NCI-H345 (cell line): ENCODE data around the gene MYDGF.
"Not testable (repeated sequence)": the region's sequence is repeated elsewhere in the genome, so short reads cannot be mapped to it uniquely, and the experiment has no call there.

Experiments used
- DNase-seq: peaks from one replicate; lab custom pipeline; 2025; lab: John Stamatoyannopoulos, UW

The MYDGF gene

DNA sequence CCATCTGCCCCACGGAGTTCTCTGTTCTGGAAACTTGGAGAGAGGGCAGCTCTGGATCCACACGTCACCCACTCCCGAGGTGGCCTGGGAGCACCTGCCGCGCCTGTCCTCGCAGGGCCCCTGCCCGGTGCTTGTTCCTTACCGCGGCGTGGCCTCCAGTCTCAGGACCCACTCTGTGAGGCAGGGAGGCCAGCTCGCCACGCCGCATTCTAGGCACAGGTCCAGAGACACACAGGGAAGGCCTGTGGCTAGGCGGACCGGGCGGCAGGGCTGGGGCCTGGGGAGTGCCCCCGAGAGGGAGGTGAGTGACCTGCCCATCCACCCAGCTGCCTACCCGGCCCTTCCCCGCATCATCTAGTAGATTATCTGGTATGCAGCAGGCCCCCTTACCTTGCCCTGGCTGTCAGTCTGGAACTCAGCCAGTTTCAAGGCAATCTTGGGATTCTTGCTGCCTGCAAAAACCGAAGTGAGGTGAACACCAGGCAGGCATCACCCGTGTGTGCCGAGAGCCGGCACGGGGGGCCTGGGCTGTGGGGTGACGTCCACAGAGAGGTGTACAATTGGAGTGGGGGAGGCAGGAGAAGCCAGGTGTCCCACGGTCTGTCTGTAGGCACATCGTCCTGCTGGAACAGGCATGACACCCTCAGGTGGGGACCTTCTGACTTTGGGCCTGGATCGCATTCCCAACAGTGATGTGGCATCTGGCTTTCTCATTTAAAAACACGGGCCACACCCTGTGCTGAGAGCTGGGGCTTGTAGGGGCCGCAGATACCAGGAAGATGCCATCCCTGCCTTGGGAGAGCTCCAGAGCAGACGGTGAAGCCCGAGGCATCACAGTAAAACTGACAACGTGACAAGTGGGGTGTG is 29.9 kb upstream of the MYDGF start:
- no peak for DNase-seq

- DNase-seq: no peak
These were observed 27.2 kb upstream of the MYDGF start for GRCh38 chr19:4697304-4697703.

DNA sequence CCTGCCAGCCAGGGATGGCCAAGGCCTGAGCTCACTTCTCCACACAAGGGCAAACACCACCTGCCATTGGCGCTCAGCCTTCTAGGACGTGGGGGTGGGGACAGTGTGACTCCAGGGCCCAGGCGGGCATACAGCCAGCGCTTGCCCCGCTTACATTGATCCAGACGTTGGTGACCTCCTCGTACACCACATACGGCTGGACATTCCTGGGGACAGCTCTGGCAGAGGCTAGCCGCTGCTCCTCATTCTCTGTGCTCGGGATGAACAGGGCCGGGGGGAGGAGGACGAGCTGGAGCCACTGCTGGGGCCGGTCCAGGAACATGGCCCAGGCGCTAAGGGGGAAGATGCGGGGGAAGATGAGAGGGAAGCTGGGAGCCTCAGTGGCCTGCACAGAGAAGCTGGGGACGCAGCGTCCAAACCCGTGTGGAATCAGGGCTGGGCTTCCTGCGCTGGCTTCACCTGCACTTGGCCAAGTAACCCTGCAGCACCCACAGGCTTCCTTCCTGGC is 25.1 kb upstream of the MYDGF start:
- no peak for DNase-seq

DNA sequence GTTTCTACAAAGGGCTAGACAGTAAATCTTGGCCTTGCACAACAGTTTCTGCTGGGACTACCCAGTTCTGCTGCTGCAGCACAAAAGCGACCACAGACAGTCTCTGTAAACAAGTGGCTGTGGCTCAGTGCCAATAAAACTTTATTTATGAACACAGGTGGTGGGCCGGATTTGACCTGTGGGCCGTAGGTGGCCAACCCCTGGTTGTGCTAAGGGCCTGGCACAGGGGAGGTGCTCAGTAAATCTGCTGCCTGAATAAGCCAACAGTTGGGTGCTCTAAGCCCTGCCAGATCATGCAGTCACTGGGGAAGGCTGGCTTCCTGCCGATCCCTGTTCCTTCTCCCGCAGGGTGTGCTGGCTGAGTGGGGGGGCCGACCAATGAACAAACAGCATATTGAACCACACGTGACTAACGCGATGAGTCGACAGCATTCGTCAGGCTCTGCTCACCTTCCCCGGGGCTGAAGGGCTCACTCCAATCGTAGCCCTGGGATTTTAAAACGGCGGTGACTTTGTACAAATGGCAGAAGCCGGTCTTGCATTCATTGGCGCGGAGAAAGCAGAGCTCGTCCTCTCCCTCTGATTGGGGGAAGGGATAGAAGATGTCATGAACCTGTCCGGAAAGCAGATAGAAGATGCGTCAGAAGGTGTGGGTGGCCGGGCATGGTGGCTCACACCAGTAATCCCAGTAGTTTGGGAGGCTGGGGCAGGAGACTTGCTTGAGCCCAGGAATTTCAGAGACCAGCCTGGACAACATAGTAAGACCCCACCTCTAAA is 24.3 kb upstream of the MYDGF start:
- no peak for DNase-seq

- no peak for DNase-seq
These were observed 23.5 kb upstream of the MYDGF start for GRCh38 chr19:4693471-4694121.

GRCh38 chr19:4693078-4693350 is 22.9 kb upstream of the MYDGF start:
- no peak for DNase-seq

DNA sequence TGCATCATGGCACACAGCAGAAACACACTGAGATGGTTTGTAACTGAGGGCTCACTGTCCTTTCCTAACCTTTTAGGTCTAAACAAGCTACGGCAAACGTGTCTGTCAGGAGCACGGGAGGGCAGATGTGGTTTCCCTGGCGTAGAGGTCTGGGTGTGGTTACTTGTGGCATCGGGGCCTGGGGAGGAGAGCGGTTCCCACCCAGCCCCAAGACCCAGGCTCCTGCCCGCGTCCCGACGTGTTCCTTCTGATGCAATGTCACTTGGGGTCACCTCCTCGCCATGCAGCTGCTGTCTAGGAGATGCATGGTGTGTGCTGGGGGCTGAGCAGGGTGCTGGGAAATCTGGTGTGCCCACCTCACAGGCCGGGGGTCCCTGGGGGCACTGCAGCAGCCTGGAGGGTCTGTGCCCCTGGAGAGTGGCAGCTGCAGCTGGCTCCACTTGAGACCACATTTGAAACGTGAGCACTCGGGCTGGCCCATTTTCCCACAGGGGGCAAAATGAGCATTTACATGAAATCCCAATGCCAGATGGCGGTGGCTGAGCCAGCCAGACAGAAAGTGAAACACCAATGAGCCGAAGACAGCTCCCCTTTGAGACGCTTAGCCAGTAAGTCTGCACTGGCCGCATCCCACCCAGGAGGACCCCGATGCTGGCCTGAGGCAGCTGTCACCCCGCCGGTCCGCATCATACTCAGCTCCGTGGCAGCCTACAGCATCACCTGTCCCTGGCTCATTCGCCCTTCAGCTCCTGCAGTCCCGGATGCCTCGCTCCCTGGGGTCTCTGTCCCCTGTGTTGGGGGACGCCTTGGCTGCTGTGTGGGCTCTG is 22.3 kb upstream of the MYDGF start:
- DNase-seq: no peak

GRCh38 chr19:4691373-4691772 is 21.2 kb upstream of the MYDGF start:
- DNase-seq: no peak

- DNase-seq: no peak
These were observed 20.2 kb upstream of the MYDGF start for GRCh38 chr19:4690361-4690760.

GRCh38 chr19:4689403-4689802 is 19.3 kb upstream of the MYDGF start:
- DNase-seq: no peak

DNA sequence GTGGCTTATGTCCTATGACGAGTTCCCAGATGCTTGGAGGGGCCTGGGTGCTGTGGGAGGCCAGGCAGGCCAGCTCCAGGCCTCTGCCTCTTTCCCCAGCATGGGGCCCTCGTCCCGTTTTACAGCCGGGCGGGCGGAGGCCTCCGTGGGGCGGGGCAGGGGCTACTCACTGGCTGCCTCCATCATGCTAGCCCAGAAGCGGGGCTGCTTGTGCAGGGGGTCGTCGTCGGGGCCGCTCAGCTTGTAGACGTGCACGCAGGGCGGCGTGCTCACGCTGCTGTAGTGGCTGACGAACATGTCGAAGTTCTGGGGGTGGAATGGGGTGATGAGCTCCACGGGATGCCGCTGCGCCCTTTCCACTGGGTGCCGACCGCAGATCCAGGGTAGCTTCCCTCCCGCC is 18.4 kb upstream of the MYDGF start:
- no peak for DNase-seq

DNA sequence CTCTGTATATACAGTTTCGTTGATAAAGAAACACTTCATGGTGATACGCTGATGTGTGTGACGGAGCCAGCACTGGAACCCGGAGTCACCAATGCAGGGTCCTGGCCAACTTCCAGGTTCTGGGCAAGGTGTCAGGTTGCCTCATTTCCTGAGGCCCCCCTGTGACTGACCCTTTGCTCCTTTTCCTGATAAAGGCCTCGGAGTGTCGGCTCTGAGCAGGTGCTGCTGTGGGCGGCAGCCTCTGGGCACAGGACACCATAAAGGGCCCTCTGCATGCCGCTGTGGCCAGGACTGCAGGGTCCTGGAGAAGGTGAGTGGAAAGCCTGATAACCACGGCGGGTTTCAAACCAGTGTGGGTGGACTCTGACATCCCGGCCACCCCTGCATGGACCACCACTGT is 17.3 kb upstream of the MYDGF start:
- no peak for DNase-seq

GRCh38 chr19:4686700-4687099 is 16.6 kb upstream of the MYDGF start:
- no peak for DNase-seq

DNA sequence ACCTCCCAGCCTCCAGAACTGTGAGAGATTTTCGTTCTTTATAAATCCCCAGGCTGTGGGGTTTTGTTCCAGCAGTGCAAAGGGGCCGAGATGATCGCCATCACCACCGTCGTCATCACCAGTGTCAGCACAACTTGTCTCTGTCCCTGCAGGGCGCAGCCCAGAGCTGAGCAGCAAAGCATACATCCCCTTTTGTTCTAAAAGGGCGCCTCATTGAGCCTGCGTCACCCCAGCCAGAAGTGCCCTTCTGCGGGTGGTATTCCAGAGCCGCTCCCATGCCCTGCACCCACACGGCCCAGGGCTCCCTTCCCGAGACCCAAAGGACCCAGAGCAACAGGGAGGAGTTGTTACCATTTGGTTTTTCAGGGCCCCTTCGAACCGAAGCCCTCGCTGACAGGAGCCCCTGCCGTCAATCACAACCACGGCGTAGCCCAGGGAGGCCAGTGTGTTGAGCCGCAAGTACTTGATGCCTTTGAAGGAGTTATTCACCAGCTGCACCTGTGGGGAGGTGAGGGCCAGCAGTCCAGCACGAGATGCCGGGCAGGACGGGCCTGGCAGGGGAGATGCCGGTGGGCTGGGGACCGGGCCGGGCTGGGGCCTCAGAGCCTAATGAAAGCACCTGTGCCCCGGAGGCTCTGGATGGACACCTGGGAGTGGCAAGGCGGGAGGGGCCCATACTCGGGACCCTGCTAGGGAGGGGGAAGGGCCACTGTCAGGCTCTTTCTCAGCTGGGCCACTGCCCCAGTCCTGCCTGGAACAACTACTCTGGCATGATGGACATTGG is 14.4 kb upstream of the MYDGF start:
- DNase-seq: no peak

- no peak for DNase-seq
These were observed 12.5 kb upstream of the MYDGF start for GRCh38 chr19:4682417-4683200.

DNA sequence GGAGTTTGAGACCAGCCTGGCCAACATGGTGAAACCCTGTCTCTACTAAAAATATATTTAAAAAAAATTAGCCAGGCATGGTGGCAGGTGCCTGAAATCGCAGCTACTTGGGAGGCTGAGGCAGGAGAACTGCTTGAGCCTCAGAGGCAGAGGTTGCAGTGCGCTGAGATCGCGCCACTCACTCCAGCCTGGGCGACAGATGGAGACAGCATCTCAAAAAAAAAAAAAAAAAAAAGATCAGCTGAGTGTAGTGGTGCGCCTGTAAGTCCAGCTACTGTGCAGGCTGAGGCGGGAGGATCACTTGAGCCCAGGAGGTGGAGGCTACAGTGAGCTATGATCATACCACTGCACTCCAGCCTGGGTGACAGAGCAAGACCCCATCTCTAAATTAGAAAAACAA is 9.9 kb upstream of the MYDGF start:
- DNase-seq: not testable (repeated sequence)

GRCh38 chr19:4678881-4679790 is 9.0 kb upstream of the MYDGF start:
- no peak for DNase-seq

GRCh38 chr19:4676955-4677731 is 7.0 kb upstream of the MYDGF start:
- DNase-seq: no peak

DNA sequence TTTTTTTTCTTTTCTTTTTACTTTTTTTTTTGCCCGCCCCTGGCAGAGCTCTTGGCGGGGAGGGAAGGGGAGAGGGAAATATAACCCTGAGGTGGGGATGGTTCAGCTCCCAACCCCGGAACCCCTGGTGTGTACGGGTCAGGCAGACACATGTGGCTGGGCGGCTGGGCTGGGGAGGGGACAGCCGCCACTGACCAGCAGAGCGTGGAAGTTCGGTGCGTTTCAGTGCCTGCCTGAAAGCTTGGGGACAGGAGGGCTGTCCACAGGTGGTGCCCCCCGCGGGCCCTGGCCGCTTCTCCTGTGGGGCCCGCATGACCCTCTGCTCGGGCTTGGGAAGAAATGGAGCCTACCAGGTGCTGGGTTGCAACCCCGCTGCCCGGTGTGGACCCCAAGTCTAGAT is 5.2 kb upstream of the MYDGF start:
- DNase-seq: no peak
